GM19025 (cell line): ENCODE results near the gene B4GALNT3.

ENCODE experiments used
- ATAC-seq: cut with Tn5 transposase; IDR thresholded peaks from one replicate; pipeline ENCODE4 v1.9.1; 2021; ENCODE audit warnings: mild to moderate bottlenecking, low read depth, moderate library complexity; ENCODE audit not compliant: unreplicated experiment

The B4GALNT3 gene

GRCh38 chr12:612886-613285 lies 153.1 kb downstream of the B4GALNT3 start:
- ATAC-seq: no peak
